Naive thymus-derived CD4-positive, alpha-beta T cell (primary cell): Measurements from ENCODE around the gene DNM3. TPM values are rescaled to one million over a fixed set of nuclear protein-coding genes. Genes with fewer than 3 reads are reported as not detected.
A peak's percentile ranks its signal among the peaks of the same experiment; 100 is the strongest.

Experiments
- ATAC-seq: fragments of 150-1000 bp; cut with Tn5 transposase; 2 replicates; pipeline ENCODE4 v1.10.0; 2021; ENCODE audit warnings: mild to moderate bottlenecking, moderate library complexity
- CTCF ChIA-PET: fragments of 350-600 bp; sonication (Branson Sonifier 250); formaldehyde crosslinking; loops from one replicate; lab custom pipeline; 2021; ENCODE audit warnings: antibody characterized with exemption; lab: Charles Lee
- POLR2A ChIA-PET: fragments of 350-600 bp; sonication (Branson Sonifier 250); formaldehyde crosslinking; loops from one replicate; lab custom pipeline; 2021; ENCODE audit warnings: antibody characterized with exemption, inconsistent platforms; lab: Charles Lee
- DNase-seq, 9 donors: peaks; one replicate each; pipeline versions ENCODE4 v3.0.0 to v3.0.0-alpha.2; 2020 to 2022; ENCODE audit warnings: mixed read lengths in 1 of 9
- H3K27ac ChIP-seq: one replicate; pipeline ENCODE4 v1.7.0; 2013; ENCODE audit warnings: mild to moderate bottlenecking, low read depth, low read length, moderate library complexity
- H3K27me3 ChIP-seq, 2 donors: one replicate each; pipeline ENCODE4 v1.7.0; 2013; ENCODE audit warnings: low read length in 2 of 2, mild to moderate bottlenecking in 2 of 2, moderate library complexity in 2 of 2; ENCODE audit not compliant: control insufficient read depth in 2 of 2, insufficient read depth in 2 of 2
- H3K36me3 ChIP-seq, 3 experiments: 1 replicate in 2 of 3; 2 replicates in 1 of 3; pipeline ENCODE4 v1.7.0; 2013; ENCODE audit warnings: low read length in 3 of 3, mild to moderate bottlenecking in 3 of 3, moderate library complexity in 1 of 3; ENCODE audit not compliant: insufficient read depth in 3 of 3, control insufficient read depth in 2 of 3
- H3K4me1 ChIP-seq, 2 donors: one replicate each; pipeline ENCODE4 v1.7.0; 2013; ENCODE audit warnings: low read length in 2 of 2, mild to moderate bottlenecking in 2 of 2, moderate library complexity in 1 of 2; ENCODE audit not compliant: control insufficient read depth in 2 of 2, insufficient read depth in 2 of 2
- H3K4me3 ChIP-seq: 2 replicates; pipeline ENCODE4 v1.7.0; 2013; ENCODE audit warnings: mild to moderate bottlenecking, low read length
- H3K9me3 ChIP-seq, 3 experiments: 1 replicate in 2 of 3; 2 replicates in 1 of 3; pipeline ENCODE4 v1.7.0; 2013; ENCODE audit warnings: low read length in 3 of 3; ENCODE audit not compliant: control insufficient read depth in 2 of 3
- H3K27ac Mint-ChIP-seq, 9 donors: one replicate each; pipeline ENCODE4 v1.8.0; 2020 to 2022; ENCODE audit warnings: mixed read lengths in 9 of 9, mild to moderate bottlenecking in 8 of 9, moderate library complexity in 5 of 9, inconsistent platforms in 2 of 9
- H3K27me3 Mint-ChIP-seq, 5 donors: one replicate each; pipeline ENCODE4 v1.8.0; 2021 to 2022; ENCODE audit warnings: mixed read lengths in 5 of 5, mild to moderate bottlenecking in 1 of 5
- H3K36me3 Mint-ChIP-seq, 5 donors: one replicate each; pipeline ENCODE4 v1.8.0; 2020 to 2022; ENCODE audit warnings: mixed read lengths in 5 of 5, mild to moderate bottlenecking in 3 of 5, inconsistent platforms in 1 of 5
- H3K4me1 Mint-ChIP-seq, 7 donors: one replicate each; pipeline ENCODE4 v1.8.0; 2020 to 2022; ENCODE audit warnings: mixed read lengths in 7 of 7, mild to moderate bottlenecking in 3 of 7, inconsistent platforms in 1 of 7
- H3K4me3 Mint-ChIP-seq, 10 donors: one replicate each; pipeline ENCODE4 v1.8.0; 2020 to 2022; ENCODE audit warnings: mild to moderate bottlenecking in 10 of 10, mixed read lengths in 10 of 10, moderate library complexity in 6 of 10, inconsistent platforms in 2 of 10
- H3K9me3 Mint-ChIP-seq, 11 donors: one replicate each; pipeline ENCODE4 v1.8.0; 2020 to 2022; ENCODE audit warnings: mixed read lengths in 11 of 11, mild to moderate bottlenecking in 4 of 11, inconsistent platforms in 1 of 11, moderate library complexity in 1 of 11
- intact Hi-C, 2 donors: fragments of 100-400 bp; cut with micrococcal nuclease; formaldehyde crosslinking; loops; one replicate each; pipeline ENCODE4 v1.15.1; 2023
- polyA plus RNA-seq, 2 donors: library from polyadenylated mRNA; unstranded; fragments of 300-500 nt; fragmentation: Illumina TruSeq; gene quantifications; one replicate each; pipeline ENCODE4 v1.2.3, GENCODE V29; 2021
- total RNA-seq, 6 experiments: library from RNA in 5 of 6; stranded (reverse) in 5 of 6; gene quantifications; 1 replicate in 5 of 6; 2 replicates in 1 of 6; pipeline ENCODE4 v1.2.3 and lab custom pipeline; 2021 to 2026

Gene DNM3
- total and polyA plus RNA-seq, 7 experiments from 2014 or later, result 1.2 to 2.5 (median 2.0) TPM

DNA sequence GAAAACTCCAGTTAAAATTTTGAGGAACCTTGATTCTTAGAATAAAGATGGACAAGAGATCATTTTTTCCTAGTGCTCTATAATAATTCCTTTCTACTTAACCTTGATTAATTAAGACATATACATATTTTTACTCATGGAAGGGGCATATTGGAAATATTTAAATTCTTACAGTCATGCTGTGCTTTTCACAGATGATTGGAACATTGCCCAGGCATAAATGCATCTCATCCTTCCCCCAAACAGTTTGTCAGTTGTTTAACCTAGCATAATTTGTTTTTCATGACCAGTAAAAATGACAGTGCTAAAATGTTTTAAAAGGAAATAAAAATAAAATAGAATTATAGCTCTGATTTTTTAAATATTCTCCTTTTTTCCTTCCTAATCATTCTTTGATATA lies 140.0 kb downstream of the DNM3 start:
- Histone ChIP-seq H3K27me3 (no peaks in the 10 kb centered on the region), H3K4me3 (no peak overlapping the region), H3K36me3 (no peaks in the 10 kb centered on the region), H3K27ac (no peak overlapping the region), H3K9me3 (no peaks in the 10 kb centered on the region), H3K4me1 (no peaks in the 10 kb centered on the region)
- intact Hi-C loops, result loop anchor here in 1 of 2 donors (5.0 kb wide), 1 partner anchor 669 kb away; the partner anchor contains the start of gene FMO4
- Mint-ChIP-seq H3K4me3 (no peak overlapping the region), H3K27me3 (peaks cover 0 to 8% (median 0%) of the 10 kb centered on the region in 5 donors), H3K4me1 (peaks cover 0 to 3% (median 0%) of the 10 kb centered on the region in 7 donors), H3K27ac (no peak overlapping the region), H3K9me3 (peaks cover 0 to 1% (median 0%) of the 10 kb centered on the region in 11 donors), H3K36me3 (peaks cover 0 to 2% (median 0%) of the 10 kb centered on the region in 5 donors)
- no peak for DNase-seq
- no peak for ATAC-seq
- ChIA-PET CTCF (interaction anchor here (2.5 kb wide), 1 partner anchor 180 kb away, joined by 8 read pairs; no protein-coding TSS in a partner anchor), POLR2A (no interaction called here)

GRCh38 chr1:171983584-171983983 lies 142.3 kb downstream of the DNM3 start:
- Histone ChIP-seq H3K27me3 (no peaks in the 10 kb centered on the region), H3K36me3 (no peaks in the 10 kb centered on the region), H3K27ac (no peak overlapping the region), H3K4me3 (no peak overlapping the region), H3K9me3 (no peaks in the 10 kb centered on the region), H3K4me1 (no peaks in the 10 kb centered on the region)
- CTCF ChIA-PET, result interaction anchor here (1.0 to 6.2 kb wide), 2 partner anchors 181 to 339 kb away, joined by 3 to 45 read pairs; no protein-coding TSS in a partner anchor
- Mint-ChIP-seq H3K36me3 (no peaks in the 10 kb centered on the region), H3K27me3 (peaks cover 0 to 10% (median 0%) of the 10 kb centered on the region in 5 donors), H3K4me1 (peaks cover 0 to 3% (median 0%) of the 10 kb centered on the region in 7 donors), H3K27ac (no peak overlapping the region), H3K4me3 (no peak overlapping the region), H3K9me3 (peaks cover 0 to 1% (median 0%) of the 10 kb centered on the region in 11 donors)
- ATAC-seq (no peak), DNase-seq (no peak)
- intact Hi-C loops, result loop anchor here in 1 of 2 donors (5.0 kb wide), 1 partner anchor 671 kb away; the partner anchor contains the start of gene FMO4
- POLR2A ChIA-PET, result no interaction called here

DNA sequence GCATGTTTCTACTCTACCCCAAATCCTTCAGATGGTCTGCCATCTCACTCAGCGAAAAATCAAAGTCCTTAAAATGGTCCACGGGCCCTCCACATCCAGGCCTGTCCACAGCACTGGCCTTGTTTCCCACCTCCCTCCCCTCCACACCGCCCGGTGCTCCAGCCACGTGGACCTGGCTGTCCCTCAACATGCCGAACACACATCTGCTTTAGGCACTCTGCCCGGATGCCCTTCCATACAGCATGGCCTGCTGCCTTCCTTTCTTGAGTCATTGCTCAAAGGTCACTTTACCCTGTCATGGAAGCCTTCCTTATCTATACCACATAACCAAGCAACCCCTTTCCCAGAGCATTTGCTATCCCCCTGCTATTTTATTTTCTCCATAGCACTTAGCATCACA lies 143.0 kb downstream of the DNM3 start:
- Mint-ChIP-seq H3K9me3 (peaks cover 0 to 1% (median 0%) of the 10 kb centered on the region in 11 donors), H3K27ac (no peak overlapping the region), H3K36me3 (no peaks in the 10 kb centered on the region), H3K4me3 (no peak overlapping the region), H3K27me3 (peaks cover 0 to 13% (median 0%) of the 10 kb centered on the region in 5 donors), H3K4me1 (peaks cover 0 to 3% (median 0%) of the 10 kb centered on the region in 7 donors)
- ATAC-seq, result no peak
- H3K4me1 ChIP-seq, result no peaks in the 10 kb centered on the region
- POLR2A ChIA-PET, result no interaction called here
- DNase-seq, result no peak
- CTCF ChIA-PET, result interaction anchor here (3.2 to 6.2 kb wide), 2 partner anchors 182 to 339 kb away, joined by 21 to 45 read pairs; no protein-coding TSS in a partner anchor
- no peak overlapping the region for H3K27ac ChIP-seq
- H3K9me3 ChIP-seq, result no peaks in the 10 kb centered on the region
- H3K4me3 ChIP-seq, result no peak overlapping the region
- no peaks in the 10 kb centered on the region for H3K36me3 ChIP-seq
- intact Hi-C loops, result loop anchor here in 1 of 2 donors (2.0 to 5.0 kb wide), 3 partner anchors 243 to 672 kb away; partner anchors contain the start of gene FMO4
- no peaks in the 10 kb centered on the region for H3K27me3 ChIP-seq

DNA sequence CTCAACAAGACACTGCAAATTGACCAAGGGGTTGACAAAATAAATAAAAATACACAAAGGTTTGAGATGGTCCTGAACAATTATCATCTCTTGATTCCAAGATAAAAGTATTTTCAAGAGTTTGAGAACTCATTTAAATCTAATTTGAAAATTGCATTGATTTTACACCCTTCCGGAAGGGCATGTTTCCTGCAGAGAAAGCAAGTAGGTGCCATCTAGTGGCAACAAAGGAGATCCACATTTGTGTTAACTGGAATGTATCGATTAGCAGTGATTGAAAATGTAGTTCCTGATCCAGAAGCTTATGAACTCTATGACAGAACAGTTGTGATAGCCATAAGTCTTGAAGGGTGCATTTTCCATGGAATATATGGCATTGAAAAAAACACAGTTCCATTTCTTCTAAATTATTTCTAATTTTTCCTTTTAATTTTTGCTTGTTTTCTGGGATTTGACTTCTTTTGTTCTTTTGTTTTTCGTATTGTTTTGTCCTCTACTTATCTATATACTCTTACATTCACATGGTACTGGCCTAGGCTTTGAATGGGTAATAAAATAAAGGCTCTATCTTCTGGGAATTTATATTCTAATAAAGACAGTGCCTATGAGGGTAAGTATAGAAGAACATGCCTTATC lies 143.7 kb downstream of the DNM3 start:
- Mint-ChIP-seq H3K4me3 (no peak overlapping the region), H3K4me1 (peaks cover 0 to 3% (median 0%) of the 10 kb centered on the region in 7 donors), H3K27ac (no peak overlapping the region), H3K27me3 (peaks cover 0 to 17% (median 0%) of the 10 kb centered on the region in 5 donors), H3K9me3 (peaks cover 0 to 1% (median 0%) of the 10 kb centered on the region in 11 donors), H3K36me3 (no peaks in the 10 kb centered on the region)
- Histone ChIP-seq H3K4me3 (no peak overlapping the region), H3K4me1 (no peaks in the 10 kb centered on the region), H3K36me3 (no peaks in the 10 kb centered on the region), H3K9me3 (no peaks in the 10 kb centered on the region), H3K27ac (no peak overlapping the region), H3K27me3 (no peaks in the 10 kb centered on the region)
- intact Hi-C loops, result loop anchor here (1.0 to 5.0 kb wide), 9 partner anchors 156 to 673 kb away; partner anchors contain the start of genes FMO4 (in 1 of the 2), PRRC2C (in 1 of the 2) and VAMP4 (in 1 of the 2)
- POLR2A ChIA-PET, result no interaction called here
- CTCF ChIA-PET, result interaction anchor here (0.8 to 6.2 kb wide), 10 partner anchors 8 to 447 kb away, joined by 3 to 45 read pairs (median 3); no protein-coding TSS in a partner anchor
- DNase-seq (peak in 7 of 9 donors; percentile 15 to 53 (median 39)), ATAC-seq (peak; percentile 50)

DNA sequence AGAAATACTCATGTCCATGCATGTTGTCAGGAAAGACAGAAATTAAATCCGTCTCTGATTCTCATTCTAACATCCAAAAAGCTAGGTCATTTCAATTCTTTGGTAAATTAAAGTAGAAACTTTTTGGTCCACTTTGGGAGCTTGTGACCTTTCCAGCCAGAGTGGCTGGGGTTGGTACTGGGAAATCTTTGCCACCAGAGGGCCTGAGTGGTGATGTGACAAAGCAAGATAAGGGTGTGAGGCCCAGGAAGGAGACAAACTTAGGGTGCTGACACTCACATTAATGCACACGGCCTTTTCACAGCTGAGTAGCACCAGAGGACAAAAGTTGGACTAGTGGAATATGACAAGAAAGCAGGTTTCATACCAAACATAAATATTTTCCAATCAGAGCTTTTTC lies 144.3 kb downstream of the DNM3 start:
- H3K4me1 ChIP-seq, result no peaks in the 10 kb centered on the region
- DNase-seq (no peak), ATAC-seq (no peak)
- Mint-ChIP-seq H3K4me1 (peaks cover 0 to 3% (median 0%) of the 10 kb centered on the region in 7 donors), H3K9me3 (peaks cover 0 to 1% (median 0%) of the 10 kb centered on the region in 11 donors), H3K36me3 (no peaks in the 10 kb centered on the region), H3K27ac (no peak overlapping the region), H3K27me3 (peaks cover 0 to 19% (median 0%) of the 10 kb centered on the region in 5 donors), H3K4me3 (no peak overlapping the region)
- no peaks in the 10 kb centered on the region for H3K27me3 ChIP-seq
- no peaks in the 10 kb centered on the region for H3K36me3 ChIP-seq
- no peak overlapping the region for H3K27ac ChIP-seq
- CTCF ChIA-PET, result interaction anchor here (0.6 to 6.2 kb wide), 12 partner anchors 9 to 1808 kb away, joined by 3 to 45 read pairs (median 4); no protein-coding TSS in a partner anchor
- POLR2A ChIA-PET, result interaction anchor here (0.6 kb wide), 2 partner anchors 13 to 409 kb away, joined by 3 to 5 read pairs; no protein-coding TSS in a partner anchor
- H3K4me3 ChIP-seq, result no peak overlapping the region
- intact Hi-C loops, result loop anchor here (1.0 to 2.0 kb wide), 8 partner anchors 156 to 500 kb away; partner anchors contain the start of genes PRRC2C (in 1 of the 2) and VAMP4 (in 1 of the 2)
- no peaks in the 10 kb centered on the region for H3K9me3 ChIP-seq

DNA sequence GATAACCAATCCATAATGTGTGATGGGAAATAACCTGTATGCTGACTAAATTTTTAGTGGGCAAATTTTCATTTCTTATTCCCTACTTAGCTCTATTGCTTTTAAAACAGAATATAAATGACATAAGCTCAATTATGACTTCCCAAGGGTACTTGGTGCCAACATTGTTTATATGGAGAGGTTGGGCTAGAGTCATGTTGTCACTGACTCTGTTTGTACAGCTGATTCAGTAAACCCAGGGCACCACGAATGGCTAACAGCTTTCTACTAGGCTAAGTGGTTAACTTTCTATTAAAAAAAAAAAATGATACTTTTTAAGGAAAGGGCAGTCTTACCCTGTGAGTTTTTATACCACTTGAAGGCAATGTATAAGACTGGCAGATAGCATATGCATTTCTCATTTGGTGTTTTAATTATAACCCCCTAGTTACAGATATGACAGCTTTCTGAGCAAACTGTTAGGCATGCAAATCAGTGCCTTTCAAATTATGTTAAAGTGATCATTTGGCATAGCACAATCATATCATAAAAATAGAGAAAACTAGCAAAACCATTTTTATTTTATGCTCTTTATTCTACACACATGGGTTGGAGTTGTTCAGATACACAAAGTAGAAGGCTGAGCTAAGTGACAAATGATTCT lies 147.1 kb downstream of the DNM3 start:
- Histone ChIP-seq H3K9me3 (no peaks in the 10 kb centered on the region), H3K27ac (no peak overlapping the region), H3K4me1 (no peaks in the 10 kb centered on the region), H3K36me3 (no peaks in the 10 kb centered on the region), H3K27me3 (no peaks in the 10 kb centered on the region), H3K4me3 (no peak overlapping the region)
- Mint-ChIP-seq H3K4me3 (no peak overlapping the region), H3K27ac (no peak overlapping the region), H3K27me3 (peaks cover 0 to 24% (median 0%) of the 10 kb centered on the region in 5 donors), H3K36me3 (no peaks in the 10 kb centered on the region), H3K4me1 (peaks cover 0 to 3% (median 0%) of the 10 kb centered on the region in 7 donors), H3K9me3 (peaks cover 0 to 1% (median 0%) of the 10 kb centered on the region in 11 donors)
- ChIA-PET CTCF (interaction anchor here (0.5 to 6.2 kb wide), 5 partner anchors 10 to 520 kb away, joined by 3 to 45 read pairs (median 3); no protein-coding TSS in a partner anchor), POLR2A (interaction anchor here (0.6 kb wide), 1 partner anchor 389 kb away, joined by 4 read pairs; no protein-coding TSS in a partner anchor)
- intact Hi-C loops, result no loop called here
- no peak for ATAC-seq
- DNase-seq, result no peak
